Cardiac fibroblast (primary cell): ENCODE results near the gene SSR2.

Source experiments
- DNase-seq, 2 donors: peaks; one replicate each; pipeline versions ENCODE4 v3.0.0 to v3.0.0-alpha.2; 2010; ENCODE audit warnings: low read depth in 2 of 2
- H3K4me3 ChIP-seq, 2 donors: replicated peaks in 1 of 2; 1 replicate in 1 of 2; 2 replicates in 1 of 2; pipeline ENCODE4 v1.5.1; 2011; ENCODE audit warnings: low read depth in 2 of 2, low read length in 2 of 2, mild to moderate bottlenecking in 2 of 2, moderate library complexity in 1 of 2
- CTCF ChIP-seq: IDR thresholded peaks from one replicate; pipeline ENCODE4 v1.5.1; 2011; ENCODE audit warnings: low read depth, mild to moderate bottlenecking, low read length, inconsistent platforms

SSR2 gene

DNA sequence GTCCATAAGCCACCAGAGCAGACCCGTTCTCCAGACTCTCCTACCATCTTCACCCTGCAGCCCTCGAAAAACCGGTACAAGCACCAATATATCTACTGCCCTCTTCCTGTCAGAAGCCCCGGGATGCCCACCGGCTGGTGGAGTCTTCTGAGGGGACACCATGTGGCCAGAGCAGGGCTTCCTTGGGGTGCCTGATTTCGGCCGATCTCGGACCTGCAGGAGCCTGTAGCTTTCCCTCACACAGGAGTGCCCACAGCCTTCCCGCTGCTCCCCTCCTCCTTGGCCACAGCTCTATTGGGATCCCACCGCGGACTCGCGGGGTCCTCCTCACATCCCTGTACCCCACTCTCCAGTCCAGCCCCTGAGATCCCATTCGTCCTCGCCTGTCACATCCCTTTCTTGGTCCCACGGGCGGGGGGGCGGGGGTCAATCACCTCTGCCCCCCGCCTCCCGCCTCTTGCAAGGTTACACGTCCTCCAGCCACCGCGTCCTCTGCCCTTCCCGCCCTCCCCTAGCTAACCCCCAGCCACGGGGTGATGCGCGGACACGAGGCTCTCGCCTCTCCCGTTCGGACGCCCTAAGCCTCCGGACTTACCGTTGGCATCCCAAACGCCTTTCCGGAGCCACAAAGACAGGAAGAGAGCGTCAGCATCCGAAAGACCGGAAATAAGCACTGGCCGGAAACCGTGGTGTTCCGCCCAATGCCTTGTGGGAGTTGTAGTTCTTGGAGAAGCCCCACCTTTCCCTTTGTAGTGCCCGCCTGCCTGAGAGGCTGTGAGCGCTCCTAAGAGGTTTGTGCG lies at the start of gene SSR2:
Gene SSR2, minus strand, starts transcription at position 659 of the 800 bp plus-strand sequence. CDS start 784 bp downstream, outside the sequence.
- DNase-seq: peak; percentile 92 to 94
- TF ChIP-seq CTCF: no peak

DNA sequence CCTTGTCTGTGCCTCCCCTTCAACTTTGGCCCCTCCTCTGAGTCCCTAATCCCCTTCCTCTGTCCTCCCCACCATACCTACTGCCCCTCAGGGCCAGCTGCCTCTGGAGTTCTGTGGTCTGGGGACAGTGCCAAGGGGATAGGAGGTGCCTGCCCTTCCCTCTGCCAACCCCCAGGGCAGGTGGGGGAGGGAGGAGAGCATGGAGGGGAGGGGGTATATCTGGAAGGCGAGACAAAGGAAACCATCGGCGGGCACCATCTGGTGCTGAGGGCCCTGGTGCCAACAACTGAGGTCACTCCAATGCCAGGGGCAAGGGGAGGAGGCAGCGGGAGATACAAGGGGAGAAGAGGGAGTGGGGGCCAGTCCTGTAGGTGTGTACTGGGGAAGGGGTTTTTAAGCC lies 49.8 kb upstream of the SSR2 start:
- DNase-seq: no peak
- TF ChIP-seq CTCF: no peak
- no peak overlapping the region for H3K4me3 ChIP-seq

More for the DNA sequence above, at the start of gene SSR2:
- peak within 1 kb of the TSS; percentile 78 to 80 for H3K4me3 ChIP-seq

DNA sequence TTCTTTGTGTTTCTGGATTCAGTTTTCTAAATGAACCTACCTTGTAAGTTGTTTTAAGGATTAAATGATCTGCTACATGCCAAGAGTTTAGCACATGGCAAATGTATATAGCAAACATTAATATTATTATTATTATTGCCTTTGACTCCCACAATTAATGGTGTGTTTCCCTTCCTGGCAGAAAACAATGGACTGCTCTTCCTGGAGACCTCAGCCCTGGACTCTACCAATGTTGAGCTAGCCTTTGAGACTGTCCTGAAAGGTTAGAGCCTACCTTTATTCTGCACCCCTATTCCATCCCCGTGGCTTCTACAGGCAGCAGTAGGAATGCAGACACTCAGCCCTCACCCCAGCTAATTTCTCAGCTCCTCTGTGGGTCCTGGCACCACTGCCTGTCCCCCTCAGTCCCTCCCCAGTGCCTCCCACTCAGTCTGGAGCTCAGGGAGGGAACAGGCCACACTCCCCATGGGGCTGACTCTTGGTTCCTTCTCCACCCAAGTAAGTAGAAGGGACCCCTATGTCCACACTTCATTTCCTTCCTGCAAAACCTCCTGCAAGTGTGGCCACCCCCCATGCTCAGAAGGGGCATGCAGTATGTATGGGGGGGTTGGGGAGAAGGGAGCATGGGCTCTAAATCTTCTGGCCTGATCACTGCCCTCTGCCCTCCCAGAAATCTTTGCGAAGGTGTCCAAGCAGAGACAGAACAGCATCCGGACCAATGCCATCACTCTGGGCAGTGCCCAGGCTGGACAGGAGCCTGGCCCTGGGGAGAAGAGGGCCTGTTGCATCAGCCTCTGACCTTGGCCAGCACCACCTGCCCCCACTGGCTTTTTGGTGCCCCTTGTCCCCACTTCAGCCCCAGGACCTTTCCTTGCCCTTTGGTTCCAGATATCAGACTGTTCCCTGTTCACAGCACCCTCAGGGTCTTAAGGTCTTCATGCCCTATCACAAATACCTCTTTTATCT lies 49.0 kb upstream of the SSR2 start:
- H3K4me3 ChIP-seq: no peak overlapping the region
- no peak for DNase-seq

GRCh38 chr1:156067262-156067661 lies 46.5 kb upstream of the SSR2 start:
- H3K4me3 ChIP-seq: no peak overlapping the region
- TF ChIP-seq CTCF: no peak
- no peak for DNase-seq

More for the DNA sequence above, 49.0 kb upstream of the SSR2 start:
- TF ChIP-seq CTCF: no peak

DNA sequence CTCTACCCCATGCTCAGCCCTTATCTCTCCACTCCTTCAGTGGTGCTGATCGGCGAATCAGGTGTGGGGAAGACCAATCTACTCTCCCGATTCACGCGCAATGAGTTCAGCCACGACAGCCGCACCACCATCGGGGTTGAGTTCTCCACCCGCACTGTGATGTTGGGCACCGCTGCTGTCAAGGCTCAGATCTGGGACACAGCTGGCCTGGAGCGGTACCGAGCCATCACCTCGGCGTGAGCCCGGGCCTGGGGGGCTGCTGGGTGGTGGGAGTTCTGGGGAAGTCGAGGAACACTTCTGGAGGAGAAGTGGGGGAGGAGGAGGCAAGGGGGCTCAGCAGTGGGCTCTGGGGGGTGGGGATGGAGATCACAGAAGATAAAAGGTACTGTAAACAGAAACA lies 45.1 kb upstream of the SSR2 start:
- no peak overlapping the region for H3K4me3 ChIP-seq
- TF ChIP-seq CTCF: no peak

GRCh38 chr1:156065212-156065611 lies 44.5 kb upstream of the SSR2 start:
- no peak for DNase-seq
- no peak for TF ChIP-seq CTCF
- no peak overlapping the region for H3K4me3 ChIP-seq

More for the DNA sequence above, 45.1 kb upstream of the SSR2 start:
- no peak for DNase-seq
